ENCODE measurements around the gene MCF2L2.
"Not testable (repeated sequence)": the region's sequence is repeated elsewhere in the genome, so short reads cannot be mapped to it uniquely, and the experiment has no call there.

The MCF2L2 gene

GRCh38 chr3:183244219-183244618 lies 184.2 kb downstream of the MCF2L2 start:
- Histone ChIP-seq H3K27me3 (replicated peaks; ENCODE audit: control insufficient read depth, insufficient read depth, low read length) (no peaks in the 10 kb centered on the region), H3K4me3 (replicated peaks; ENCODE audit: low read depth, low read length) (no peak overlapping the region), H3K36me3 (ENCODE audit: control insufficient read depth, insufficient read depth, low read length) (no peaks in the 10 kb centered on the region)
- no peak for TF ChIP-seq CTCF (IDR thresholded peaks at IDR 0.05; ENCODE audit: insufficient read depth, low read length, poor library complexity, severe bottlenecking)
- DNase-seq (ENCODE audit: extremely low read depth, insufficient read length), result no peak

- H3K27me3 ChIP-seq (replicated peaks; ENCODE audit: control insufficient read depth, insufficient read depth, low read length), result no peaks in the 10 kb centered on the region
- no peak overlapping the region for H3K4me3 ChIP-seq (replicated peaks; ENCODE audit: low read depth, low read length)
- TF ChIP-seq CTCF (IDR thresholded peaks at IDR 0.05; ENCODE audit: insufficient read depth, low read length, poor library complexity, severe bottlenecking), result no peak
- no peak for DNase-seq (ENCODE audit: extremely low read depth, insufficient read length)
- no peaks in the 10 kb centered on the region for H3K36me3 ChIP-seq (ENCODE audit: control insufficient read depth, insufficient read depth, low read length)
Measured at GRCh38 chr3:183242431-183242830, 186.0 kb downstream of the MCF2L2 start.

- Histone ChIP-seq H3K36me3 (ENCODE audit: control insufficient read depth, insufficient read depth, low read length) (no peaks in the 10 kb centered on the region), H3K27me3 (replicated peaks; ENCODE audit: control insufficient read depth, insufficient read depth, low read length) (no peaks in the 10 kb centered on the region), H3K4me3 (replicated peaks; ENCODE audit: low read depth, low read length) (no peak overlapping the region)
- DNase-seq (ENCODE audit: extremely low read depth, insufficient read length), result no peak
- TF ChIP-seq CTCF (IDR thresholded peaks at IDR 0.05; ENCODE audit: insufficient read depth, low read length, poor library complexity, severe bottlenecking), result no peak
Measured at GRCh38 chr3:183239046-183239445, 189.4 kb downstream of the MCF2L2 start.

- Histone ChIP-seq H3K36me3 (ENCODE audit: control insufficient read depth, insufficient read depth, low read length) (no peaks in the 10 kb centered on the region), H3K27me3 (replicated peaks; ENCODE audit: control insufficient read depth, insufficient read depth, low read length) (no peaks in the 10 kb centered on the region), H3K4me3 (replicated peaks; ENCODE audit: low read depth, low read length) (no peak overlapping the region)
- DNase-seq (ENCODE audit: extremely low read depth, insufficient read length), result no peak
- no peak for TF ChIP-seq CTCF (IDR thresholded peaks at IDR 0.05; ENCODE audit: insufficient read depth, low read length, poor library complexity, severe bottlenecking)
Measured at GRCh38 chr3:183233966-183234365, 194.5 kb downstream of the MCF2L2 start.

- TF ChIP-seq CTCF (IDR thresholded peaks at IDR 0.05; ENCODE audit: insufficient read depth, low read length, poor library complexity, severe bottlenecking), result no peak
- Histone ChIP-seq H3K27me3 (replicated peaks; ENCODE audit: control insufficient read depth, insufficient read depth, low read length) (no peaks in the 10 kb centered on the region), H3K36me3 (ENCODE audit: control insufficient read depth, insufficient read depth, low read length) (no peaks in the 10 kb centered on the region), H3K4me3 (replicated peaks; ENCODE audit: low read depth, low read length) (no peak overlapping the region)
- DNase-seq (ENCODE audit: extremely low read depth, insufficient read length), result no peak
Measured at GRCh38 chr3:183230826-183231225, 197.6 kb downstream of the MCF2L2 start.

GRCh38 chr3:183230251-183230650 lies 198.2 kb downstream of the MCF2L2 start:
- H3K4me3 ChIP-seq (replicated peaks; ENCODE audit: low read depth, low read length); H3K27me3 ChIP-seq (replicated peaks; ENCODE audit: control insufficient read depth, insufficient read depth, low read length); DNase-seq (ENCODE audit: extremely low read depth, insufficient read length); H3K36me3 ChIP-seq (ENCODE audit: control insufficient read depth, insufficient read depth, low read length): not testable (repeated sequence)

Data from GM06990 (cell line).